AG09309 (cell line): Measurements from ENCODE around the gene PRDM1.

Experiments
- DNase-seq: peaks from one replicate; pipeline ENCODE4 v3.0.0-alpha.2; 2010; ENCODE audit warnings: low read depth
- H3K4me3 ChIP-seq: 2 replicates; pipeline ENCODE4 v1.5.1; 2011; ENCODE audit warnings: mild to moderate bottlenecking, low read depth, low read length, moderate library complexity; ENCODE audit not compliant: control insufficient read depth
- TF ChIP-seq, protein P1 (sequence below): IDR thresholded peaks from 2 replicates; pipeline ENCODE4 v1.5.1; 2011; ENCODE audit warnings: mild to moderate bottlenecking, low read depth, low read length, inconsistent platforms; ENCODE audit not compliant: insufficient read depth, control insufficient read depth; ENCODE audit errors: missing control alignments

Gene PRDM1

DNA sequence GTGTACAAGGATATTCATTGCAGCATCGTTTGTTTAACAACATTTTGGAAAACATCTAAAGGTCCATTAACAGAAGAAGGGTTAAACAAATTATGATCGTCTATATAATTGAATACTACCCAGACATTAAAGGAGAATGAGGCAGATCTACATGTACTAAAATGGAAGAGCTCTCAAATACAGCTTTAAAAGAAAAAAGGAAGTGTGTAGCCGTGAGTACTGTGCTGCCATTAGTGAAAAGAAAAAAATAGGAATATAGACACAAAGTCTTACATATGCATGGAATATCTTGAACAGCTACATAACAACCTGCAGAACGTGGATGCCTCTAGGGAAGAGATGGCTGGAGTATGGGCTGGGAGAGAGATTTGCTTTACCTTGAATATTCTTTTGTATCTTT, 37.9 kb downstream of the PRDM1 start:
- TF ChIP-seq, protein P1, sequence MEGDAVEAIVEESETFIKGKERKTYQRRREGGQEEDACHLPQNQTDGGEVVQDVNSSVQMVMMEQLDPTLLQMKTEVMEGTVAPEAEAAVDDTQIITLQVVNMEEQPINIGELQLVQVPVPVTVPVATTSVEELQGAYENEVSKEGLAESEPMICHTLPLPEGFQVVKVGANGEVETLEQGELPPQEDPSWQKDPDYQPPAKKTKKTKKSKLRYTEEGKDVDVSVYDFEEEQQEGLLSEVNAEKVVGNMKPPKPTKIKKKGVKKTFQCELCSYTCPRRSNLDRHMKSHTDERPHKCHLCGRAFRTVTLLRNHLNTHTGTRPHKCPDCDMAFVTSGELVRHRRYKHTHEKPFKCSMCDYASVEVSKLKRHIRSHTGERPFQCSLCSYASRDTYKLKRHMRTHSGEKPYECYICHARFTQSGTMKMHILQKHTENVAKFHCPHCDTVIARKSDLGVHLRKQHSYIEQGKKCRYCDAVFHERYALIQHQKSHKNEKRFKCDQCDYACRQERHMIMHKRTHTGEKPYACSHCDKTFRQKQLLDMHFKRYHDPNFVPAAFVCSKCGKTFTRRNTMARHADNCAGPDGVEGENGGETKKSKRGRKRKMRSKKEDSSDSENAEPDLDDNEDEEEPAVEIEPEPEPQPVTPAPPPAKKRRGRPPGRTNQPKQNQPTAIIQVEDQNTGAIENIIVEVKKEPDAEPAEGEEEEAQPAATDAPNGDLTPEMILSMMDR = no peak
- no peak for DNase-seq
- H3K4me3 ChIP-seq = no peak overlapping the region

DNA sequence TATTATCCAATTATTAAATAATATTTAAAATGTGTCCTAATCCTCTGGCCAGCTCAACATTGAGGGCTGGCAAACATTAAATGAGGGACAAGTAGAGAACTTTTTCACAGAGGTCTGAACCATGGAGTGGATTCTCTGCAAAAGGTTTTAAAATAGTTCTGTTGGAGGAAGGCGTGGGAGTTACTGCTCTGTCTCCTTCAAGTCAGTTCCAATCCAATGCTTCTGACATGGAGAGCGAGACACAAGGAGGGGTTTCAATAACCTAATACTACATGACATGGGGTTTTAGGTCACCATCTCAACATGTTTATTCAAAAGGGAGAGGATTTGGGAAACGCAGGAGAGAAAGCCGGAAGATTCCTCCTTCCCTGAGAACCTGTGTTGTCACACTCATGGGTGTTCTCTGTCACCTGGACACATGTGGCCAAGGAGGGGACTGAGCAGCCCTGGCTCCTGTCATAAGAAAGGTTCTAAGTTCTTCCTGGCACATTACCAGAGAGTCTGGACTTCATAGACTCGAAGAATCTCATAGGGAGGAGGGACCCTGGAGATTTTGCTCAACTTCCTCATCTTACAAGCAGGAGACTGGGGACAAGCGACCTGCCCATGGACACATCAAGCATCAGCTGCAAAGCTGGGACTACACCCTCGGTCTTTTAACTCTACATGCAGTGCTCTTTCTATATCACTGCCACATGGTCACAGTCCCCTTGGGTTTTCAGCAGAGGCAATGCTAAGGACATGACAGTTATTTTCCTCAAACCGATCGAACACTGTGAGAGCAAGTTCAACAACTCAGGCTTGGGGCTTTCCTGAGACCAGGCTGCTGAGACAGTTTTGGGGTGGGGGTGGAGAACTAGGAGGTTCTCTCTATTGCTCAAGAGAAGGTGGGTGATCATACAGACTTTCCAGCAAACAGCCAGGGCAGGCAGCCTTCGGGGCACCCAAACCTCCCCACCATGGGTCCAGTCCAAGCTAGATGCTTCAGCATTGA, 38.6 kb downstream of the PRDM1 start:
- no peak for DNase-seq
- H3K4me3 ChIP-seq = no peak overlapping the region
- TF ChIP-seq, protein P1 = no peak

DNA sequence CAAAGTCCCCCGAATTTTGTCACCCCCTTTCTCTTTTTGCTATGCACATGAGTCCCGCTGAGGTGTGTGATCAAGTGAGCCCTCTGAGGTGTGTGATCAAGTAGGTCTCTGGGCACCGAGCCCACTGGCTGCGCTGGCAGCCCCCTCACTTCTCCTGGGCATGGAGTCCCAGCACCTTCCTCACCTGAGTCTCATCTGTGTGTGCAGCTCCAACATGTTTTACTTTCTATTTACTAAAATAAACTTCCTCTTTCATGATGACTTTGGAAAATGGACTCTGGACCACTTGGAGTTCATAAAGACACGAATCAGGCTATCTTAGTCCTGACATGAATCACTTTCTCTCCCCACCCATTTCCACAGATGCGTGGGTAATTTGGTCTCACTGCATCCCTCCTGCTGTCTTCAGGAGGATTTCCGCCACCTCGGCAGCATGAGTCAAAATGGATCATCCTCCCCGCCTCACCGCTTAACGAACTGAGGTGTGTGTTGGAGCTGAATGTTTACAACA, 39.8 kb downstream of the PRDM1 start:
- DNase-seq = no peak
- TF ChIP-seq, protein P1 = no peak
- no peak overlapping the region for H3K4me3 ChIP-seq

DNA sequence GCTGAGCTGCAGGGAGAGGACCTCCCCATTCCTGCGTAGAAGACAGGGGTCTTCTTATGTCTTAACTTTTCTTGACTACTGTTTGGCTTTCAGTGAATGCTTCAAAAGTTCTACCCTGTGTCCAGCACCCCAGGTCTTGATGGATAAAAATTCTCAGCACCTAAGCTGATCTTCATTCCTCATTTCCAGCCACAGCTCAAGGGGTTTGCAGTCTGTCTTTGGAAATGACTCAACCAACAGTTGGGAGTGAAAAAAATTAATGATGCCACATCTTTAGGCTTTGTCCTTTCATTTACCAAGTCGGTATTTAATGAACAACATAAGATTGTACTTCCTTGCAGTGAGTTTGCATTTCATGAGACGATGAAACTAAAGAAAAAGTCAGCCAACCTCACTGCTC, 40.3 kb downstream of the PRDM1 start:
- H3K4me3 ChIP-seq = no peak overlapping the region
- TF ChIP-seq, protein P1 = no peak
- DNase-seq = no peak

DNA sequence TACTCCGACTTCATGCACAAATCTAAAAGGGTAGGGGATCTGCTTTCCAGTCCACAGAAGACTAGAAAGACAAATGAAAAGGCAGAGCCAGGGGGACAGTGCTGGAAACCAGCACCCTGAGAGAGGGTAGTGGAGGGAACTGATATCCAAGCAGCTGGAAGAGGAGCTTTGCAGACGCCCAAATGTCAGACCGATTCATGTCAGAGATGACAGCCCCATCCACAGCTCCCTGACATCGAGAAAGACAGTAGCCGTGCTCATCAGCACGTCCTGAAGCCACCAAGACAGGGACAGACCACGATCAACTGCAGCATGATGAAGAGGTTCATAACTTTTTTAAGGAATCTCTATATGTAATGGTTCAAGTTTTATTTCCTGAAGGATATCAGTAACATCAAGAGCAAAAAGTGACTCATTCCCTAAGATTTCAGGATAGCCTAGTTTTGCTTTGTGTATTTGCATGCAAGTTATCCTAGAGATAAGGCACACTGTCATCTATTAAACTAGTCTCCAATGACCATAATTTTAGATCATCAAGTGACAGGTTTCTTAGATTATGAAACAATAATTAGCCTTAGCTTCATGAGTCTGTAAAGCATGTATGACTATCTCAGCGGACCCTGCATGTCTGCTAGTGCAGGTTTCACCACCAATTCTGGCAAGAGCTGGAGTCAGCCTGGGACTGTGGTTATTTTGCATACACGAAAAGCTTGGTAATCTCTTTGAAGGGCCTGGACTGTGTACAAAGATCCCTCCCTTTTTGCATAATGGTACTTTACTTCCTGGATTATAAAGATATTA, 43.0 kb downstream of the PRDM1 start:
- TF ChIP-seq, protein P1 = no peak
- peak; percentile 98 for DNase-seq
- H3K4me3 ChIP-seq = no peak overlapping the region

DNA sequence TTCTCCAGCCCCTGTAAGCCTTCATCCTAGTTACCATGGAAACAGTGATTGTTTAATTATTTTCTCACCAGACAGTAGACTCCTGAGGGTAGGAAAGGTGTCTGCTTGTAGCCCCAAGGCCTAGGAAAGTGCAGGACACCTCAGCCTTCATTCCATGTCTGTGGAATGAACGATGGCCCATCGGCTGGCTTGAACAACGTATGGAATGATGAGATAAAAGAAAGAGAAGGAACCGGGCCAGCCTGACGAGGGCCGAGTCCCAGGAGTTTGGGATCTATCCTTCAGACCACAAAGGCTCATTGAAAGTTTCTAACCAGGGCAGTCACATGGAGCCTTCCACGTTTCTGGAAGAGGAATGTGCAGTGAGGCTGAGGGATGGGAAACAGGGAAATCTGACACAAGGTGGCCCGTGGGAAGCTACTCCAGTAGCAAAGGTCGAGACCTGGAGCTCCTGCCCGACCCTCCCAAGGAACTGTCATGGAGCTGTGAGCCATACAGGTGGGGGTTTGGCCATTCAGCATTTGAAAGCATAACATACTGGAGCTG, 46.1 kb downstream of the PRDM1 start:
- TF ChIP-seq, protein P1 = no peak

More for the DNA sequence above, 46.1 kb downstream of the PRDM1 start:
- no peak overlapping the region for H3K4me3 ChIP-seq
- DNase-seq = no peak
